ENCODE results near the gene CACNA1I.
"Not testable (repeated sequence)": the region's sequence is repeated elsewhere in the genome, so short reads cannot be mapped to it uniquely, and the experiment has no call there.

The CACNA1I gene

DNA sequence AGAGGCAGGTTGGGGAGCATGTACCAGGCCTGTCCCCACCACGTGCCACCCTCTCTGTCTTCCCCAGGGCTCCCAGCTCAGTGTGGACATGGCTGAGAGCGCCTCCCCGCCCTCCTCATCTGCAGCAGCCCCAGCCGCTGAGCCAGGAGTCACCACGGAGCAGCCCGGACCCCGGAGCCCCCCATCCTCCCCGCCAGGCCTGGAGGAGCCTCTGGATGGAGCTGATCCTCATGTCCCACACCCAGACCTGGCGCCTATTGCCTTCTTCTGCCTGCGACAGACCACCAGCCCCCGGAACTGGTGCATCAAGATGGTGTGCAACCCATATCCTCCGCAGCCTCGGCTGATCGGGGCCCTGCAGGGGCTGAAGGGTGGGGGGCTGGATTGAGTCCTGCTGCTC is at the start of gene CACNA1I:
Gene CACNA1I (plus strand): TSS at position 89 of the 400 bp plus-strand sequence. CDS start 0 bp downstream, at position 89.
- FAIRE-seq: no peak

GRCh38 chr22:39521106-39521885 is 49.3 kb upstream of the CACNA1I start:
- not testable (repeated sequence) for FAIRE-seq

DNA sequence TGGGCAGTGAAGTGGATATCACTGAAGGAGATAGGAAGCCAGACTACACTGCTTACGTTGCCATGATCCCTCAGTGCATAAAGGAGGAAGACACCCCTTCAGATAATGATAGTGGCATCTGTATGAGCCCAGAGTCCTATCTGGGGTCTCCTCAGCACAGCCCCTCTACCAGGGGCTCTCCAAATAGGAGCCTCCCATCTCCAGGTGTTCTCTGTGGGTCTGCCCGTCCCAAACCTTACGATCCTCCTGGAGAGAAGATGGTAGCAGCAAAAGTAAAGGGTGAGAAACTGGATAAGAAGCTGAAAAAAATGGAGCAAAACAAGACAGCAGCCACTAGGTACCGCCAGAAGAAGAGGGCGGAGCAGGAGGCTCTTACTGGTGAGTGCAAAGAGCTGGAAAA is 48.5 kb upstream of the CACNA1I start:
- FAIRE-seq: peak; percentile 21

- FAIRE-seq: no peak
These were observed 47.8 kb upstream of the CACNA1I start for GRCh38 chr22:39522567-39523300.

GRCh38 chr22:39524089-39524752 is 46.3 kb upstream of the CACNA1I start:
- FAIRE-seq: no peak

- FAIRE-seq: no peak
These were observed 45.5 kb upstream of the CACNA1I start for GRCh38 chr22:39524753-39525657.

GRCh38 chr22:39525658-39525975 is 44.9 kb upstream of the CACNA1I start:
- FAIRE-seq: no peak

DNA sequence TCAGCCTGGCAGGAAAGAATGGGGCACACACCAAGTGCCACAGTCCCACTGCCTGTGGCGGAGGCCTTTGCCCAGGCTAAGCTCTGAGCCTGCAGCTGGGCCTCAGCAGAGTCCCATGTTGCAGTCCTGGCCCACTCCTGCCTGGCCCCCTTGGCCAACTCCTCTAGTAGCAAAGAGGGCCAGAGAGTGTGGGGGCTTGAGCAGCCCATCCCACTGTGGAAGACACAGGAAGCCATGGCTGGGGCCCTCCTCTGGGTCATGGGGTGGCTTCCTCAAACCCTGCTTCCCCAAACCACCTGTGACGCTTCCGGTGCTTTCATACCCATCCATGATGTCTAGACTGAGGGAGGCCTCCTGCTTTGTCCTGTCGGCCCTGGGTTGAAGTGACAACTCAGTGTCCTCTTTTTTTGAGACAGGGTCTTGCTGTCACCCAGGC is 43.8 kb upstream of the CACNA1I start:
- no peak for FAIRE-seq

DNA sequence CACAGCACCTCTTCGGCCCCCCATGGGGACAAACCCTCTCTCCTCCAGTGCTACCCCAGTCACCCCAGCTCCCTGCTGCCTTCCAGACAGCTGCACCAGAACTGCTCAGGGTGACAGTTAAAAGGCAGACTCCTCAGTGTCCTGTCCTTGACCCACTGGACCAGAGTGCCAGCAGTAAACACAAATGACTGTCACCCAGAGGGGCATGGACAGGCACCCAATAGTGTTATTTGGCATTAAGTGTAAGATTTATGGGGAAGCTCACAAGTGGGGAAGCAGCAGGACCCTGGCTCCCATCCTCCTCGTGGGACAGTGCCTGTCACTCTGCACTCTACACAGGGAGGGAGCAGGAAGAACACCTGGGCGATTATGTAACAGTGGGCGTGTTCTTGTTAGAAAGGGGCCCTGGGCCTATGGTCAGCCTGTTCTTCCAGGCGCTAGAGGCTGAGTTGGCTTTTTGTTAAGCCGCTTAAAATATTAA is 43.0 kb upstream of the CACNA1I start:
- FAIRE-seq: no peak

- FAIRE-seq: no peak
These were observed 42.4 kb upstream of the CACNA1I start for GRCh38 chr22:39528080-39528661.

- FAIRE-seq: peak; percentile 8
These were observed 41.7 kb upstream of the CACNA1I start for GRCh38 chr22:39528681-39529486.

DNA sequence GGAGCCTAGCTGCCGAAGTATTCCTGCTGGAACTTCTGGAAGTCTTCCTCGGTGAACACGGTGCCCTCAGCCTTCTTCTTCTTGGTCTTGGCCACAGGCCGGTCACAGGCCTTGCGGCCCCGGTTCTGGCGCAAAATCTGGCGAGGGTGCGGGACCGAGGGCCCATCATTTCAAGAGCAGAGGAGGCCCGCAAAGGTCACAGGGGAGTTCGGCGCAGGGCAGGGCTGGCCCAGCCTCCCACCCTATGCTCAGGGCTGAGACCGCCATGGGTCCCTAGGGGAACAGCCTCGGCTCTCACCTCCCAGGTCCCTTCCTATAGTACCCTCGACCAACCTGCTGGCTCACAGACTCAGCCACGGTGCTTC is 41.1 kb upstream of the CACNA1I start:
- no peak for FAIRE-seq

- no peak for FAIRE-seq
These were observed 40.4 kb upstream of the CACNA1I start for GRCh38 chr22:39530116-39530515.

DNA sequence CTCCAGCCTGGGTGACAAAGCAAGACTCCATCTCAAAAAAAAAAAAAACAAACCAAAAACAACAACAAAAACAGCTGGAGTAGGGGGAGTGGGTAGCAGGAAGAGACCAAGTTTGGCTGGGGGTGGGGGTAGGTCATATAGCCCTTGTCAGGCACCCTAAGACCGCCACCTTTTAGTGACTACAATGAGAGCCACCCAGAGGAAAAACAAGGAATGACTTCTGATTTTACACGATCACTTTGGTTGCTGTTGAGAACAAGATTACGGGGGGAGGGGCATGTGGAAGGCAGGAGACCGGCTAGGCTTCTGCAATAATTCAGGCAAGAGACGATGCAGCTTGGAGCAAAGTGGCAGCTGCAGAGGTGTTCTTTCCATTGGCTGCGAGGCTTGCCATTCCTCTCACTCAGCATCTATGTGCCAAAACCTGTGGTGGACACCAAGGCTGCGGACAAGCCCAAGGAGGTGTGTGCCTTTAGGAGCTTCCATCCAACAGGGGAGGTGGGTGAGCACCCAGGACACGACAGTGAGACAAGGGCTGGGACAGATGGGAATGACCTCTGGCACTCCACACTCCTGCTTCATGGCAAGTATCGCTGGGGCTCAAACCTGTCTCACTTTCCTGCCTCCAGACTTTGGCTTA is 39.7 kb upstream of the CACNA1I start:
- FAIRE-seq: no peak

DNA sequence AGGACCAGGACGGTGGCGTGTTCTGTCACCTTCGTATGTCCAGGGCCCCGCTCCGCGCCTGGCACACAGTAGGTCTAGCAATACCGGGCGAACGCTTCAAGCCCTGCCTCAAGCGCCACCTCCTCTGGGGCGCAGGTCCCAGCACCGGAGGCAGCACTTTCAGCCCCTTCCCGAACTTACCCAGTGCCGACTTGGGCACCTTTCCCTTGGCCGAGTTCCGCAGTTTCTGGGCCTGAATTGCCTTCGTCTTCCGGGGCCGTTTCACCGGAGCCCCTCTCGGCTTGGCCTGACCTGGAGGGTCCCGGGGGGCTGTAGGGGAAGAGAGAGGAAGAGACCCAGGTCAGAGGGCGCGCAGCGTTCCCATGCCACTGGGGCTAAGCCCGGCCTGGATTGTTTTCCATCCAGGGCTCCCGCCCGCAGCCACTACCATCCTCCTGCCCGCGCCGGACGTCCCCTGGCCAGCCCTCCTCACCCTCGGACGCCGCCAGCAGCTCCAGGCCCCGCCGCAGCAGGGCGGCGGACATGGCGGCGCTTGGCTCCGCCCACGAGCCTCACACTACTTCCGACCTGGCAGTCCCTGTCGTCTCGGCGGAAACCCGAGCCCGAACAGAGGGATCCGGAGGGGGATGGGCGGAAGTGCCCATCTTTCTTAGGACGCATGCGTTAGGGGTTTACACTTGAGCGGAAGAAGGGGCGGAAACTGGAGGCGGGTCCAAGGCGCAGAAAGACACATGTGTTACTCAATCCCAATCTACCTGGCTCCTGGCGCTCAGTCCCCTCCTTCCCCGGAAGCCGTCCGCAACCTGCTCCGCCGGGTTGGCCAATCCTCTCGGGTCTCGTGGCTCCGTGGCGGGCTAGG is 38.1 kb upstream of the CACNA1I start, which contains the start of gene RPS19BP1:
Gene RPS19BP1 (minus strand): TSS at position 534 of the 859 bp plus-strand sequence. CDS start 10 bp downstream, at position 524.
- peak; percentile 99 for FAIRE-seq

DNA sequence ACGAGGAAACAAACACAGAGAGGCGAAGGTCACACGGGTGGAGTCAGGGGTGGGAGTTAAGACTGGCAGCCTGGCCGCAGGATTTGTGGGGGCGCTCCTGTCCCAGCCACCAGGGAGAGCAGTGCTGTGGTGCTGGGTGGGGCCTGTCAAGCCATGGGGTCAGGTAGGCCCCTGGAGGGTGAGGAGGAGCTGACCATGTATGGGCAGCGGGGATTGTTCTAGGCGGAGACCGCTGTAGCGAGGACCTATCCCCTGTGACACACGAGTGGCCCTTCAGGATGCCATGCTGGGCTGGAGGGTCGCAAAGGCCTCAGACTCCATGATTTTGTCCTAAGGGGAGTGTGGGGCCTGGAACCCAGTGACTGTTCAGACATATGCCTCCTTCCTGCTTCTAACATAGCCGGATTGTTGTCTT is 36.5 kb upstream of the CACNA1I start:
- FAIRE-seq: no peak

DNA sequence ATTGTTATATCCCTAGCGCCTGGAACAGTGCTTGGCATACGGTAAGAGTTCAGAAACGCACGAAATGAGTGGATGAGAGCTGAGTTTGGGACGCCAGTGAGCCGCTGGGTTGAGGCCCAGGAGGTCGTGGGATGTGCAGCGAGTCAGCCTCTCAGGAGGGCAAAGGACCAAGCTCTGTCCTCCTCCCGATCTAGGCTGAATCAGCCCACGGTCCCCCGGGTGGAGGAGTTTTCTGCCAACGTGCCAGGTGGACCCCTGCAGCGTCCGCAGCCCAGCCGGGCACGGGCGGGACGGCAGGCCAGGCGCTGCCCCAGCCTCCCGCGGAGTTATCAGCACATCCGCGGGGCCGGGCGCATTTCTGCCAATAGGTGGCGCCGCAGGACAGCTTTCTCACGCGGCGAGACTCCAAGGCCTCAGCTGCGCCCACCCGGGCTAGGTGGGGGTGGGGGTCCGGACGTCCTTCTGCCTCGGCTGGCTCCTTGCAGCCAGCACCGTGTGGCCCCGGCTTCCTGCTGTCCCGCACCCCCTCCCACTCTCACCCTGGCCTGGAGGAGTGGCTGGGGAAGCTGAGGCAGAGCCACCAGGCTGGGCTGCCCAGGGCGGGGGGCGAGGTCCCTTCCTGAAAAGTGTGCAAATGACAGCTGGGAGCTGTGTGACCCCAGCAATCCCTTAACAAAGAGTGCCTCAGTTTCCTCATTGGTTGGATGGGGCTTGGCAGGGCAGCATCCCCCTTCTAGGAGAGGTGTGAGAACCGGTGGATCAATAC is 35.8 kb upstream of the CACNA1I start:
- FAIRE-seq: no peak

DNA sequence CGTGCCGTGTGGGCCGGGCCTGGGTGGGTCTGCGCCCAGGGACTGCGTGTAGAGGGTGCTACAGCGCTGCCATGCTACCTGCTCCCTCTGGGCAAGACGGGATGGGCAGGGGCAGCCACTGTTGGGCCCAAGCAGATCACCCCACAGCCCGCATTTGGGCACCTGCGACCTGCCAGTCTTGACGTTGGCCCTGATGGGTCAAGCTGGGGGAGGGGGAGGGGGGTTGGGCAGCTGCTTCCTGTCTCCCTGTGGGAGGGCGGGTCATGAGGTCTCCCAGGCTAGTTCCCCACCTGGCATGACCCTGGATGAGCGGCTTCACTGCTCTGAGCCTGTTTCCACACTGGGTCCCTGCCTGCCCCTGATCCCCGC is 35.2 kb upstream of the CACNA1I start:
- FAIRE-seq: no peak
